Epidermal melanocyte (primary cell): Measurements from ENCODE around the gene LARGE2.
A peak's percentile ranks its signal among the peaks of the same experiment; 100 is the strongest.

ENCODE experiments used
- DNase-seq: peaks from one replicate; pipeline ENCODE4 v3.0.0; 2011; ENCODE audit warnings: low spot score; ENCODE audit not compliant: insufficient read length

The LARGE2 gene

DNA sequence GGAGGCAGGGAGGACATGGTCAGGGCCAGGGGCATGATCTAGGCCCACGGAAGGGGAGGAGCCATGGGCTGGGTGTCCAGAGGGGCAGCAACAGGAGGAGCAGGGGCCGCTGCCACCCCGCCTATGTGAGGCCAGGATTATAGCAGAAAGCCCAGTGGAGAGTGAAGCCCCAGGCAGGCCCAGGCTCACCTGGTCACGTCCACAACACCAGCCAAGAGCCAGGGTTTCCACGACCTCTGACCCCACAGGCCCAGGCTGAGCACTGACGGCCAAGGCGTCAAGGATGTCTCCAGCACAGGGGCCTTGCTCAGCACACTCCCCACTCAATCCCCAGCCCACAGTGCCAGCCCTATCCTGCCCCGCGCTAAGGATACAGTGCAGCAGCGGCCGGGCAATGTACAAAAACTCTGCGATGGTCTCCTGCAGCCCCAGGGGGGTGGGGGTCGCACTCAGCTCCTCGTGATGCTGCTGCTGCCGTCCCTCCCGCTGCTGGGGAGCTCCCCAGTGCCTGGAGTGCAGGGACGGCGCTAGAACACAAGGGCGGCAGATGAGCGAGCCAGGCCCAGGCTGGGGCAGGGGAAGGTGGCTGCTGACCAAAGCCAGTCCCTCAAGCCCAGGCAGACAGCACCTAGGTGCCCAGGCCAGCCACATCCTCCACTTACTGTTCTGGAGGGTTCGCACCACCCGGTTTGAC is 8.4 kb upstream of the LARGE2 start:
- no peak for DNase-seq

DNA sequence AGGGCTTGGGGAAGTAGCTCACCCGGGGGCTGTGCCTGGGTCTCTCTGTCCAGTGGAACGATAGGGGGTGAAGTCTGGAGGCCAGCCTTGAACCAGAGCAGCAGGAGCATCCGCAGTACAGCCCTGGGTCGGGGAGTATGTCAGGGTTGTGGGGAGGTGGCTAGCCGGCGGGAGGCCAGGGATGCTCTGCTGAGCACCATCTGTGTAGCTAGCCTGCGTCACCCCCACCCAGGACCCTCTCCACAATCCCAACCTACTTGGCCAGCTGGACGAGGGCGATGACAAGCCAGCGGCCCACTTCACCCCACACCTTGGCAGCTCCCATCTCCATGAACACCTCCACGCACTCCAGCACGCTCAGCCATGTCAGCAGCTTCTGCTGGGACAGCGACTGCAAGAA is 7.0 kb upstream of the LARGE2 start:
- no peak for DNase-seq

DNA sequence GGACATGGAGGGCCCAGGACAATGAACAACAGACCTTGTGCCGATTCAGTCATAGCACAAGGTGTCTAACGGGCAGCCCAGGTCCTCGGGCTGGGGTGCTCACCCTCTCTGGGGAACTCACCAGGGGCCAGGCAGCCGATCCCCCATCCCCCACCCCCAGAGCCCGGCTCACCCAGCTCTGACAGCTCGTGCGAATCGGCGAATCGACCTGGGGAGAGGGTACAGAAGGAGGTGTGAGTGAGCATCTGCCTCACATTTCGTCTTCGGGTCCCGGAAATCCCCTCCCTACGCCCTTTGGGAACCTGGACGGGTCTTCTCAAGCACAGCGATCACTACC is 5.2 kb upstream of the LARGE2 start:
- DNase-seq: no peak

DNA sequence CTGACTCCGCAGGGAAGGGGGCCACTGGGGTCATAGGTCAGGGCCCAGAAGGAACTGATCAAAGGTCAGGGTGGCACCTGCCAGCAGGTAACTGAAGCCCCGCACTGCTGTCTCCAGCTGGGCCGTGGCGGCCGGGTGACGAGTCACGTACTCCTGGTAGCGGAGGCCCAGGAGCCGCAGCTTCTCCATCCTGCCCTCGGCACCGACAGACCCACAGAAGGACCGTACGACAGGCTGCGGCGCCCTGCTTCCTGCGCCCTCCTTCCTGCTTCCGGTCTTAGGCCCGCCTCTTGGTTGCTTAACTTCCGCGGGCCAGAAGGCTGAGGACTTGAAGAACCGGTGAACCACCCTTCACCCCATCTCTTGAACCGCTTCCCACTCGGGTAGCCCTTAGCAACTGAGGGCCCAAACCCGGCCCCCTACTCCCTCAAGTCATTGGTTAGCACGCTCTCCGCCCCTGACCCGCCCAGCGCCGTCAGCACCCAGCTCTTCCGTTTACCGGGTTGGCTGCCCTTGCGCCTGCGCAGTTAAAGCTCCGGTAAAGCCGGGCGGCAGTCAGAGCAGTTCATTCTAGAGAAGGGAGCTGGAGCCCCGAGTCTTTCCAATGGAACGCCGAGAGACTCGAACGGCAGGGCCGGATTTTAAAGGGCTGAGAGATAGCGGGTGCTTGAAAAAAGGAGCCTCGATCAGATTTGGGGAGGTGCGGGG is 4.7 kb upstream of the LARGE2 start, which contains the start of gene PEX16:
PEX16 (minus strand) TSS at position 255 of the 708 bp plus-strand sequence; CDS start at position 189, 66 bp downstream.
- DNase-seq: peak; percentile 99

DNA sequence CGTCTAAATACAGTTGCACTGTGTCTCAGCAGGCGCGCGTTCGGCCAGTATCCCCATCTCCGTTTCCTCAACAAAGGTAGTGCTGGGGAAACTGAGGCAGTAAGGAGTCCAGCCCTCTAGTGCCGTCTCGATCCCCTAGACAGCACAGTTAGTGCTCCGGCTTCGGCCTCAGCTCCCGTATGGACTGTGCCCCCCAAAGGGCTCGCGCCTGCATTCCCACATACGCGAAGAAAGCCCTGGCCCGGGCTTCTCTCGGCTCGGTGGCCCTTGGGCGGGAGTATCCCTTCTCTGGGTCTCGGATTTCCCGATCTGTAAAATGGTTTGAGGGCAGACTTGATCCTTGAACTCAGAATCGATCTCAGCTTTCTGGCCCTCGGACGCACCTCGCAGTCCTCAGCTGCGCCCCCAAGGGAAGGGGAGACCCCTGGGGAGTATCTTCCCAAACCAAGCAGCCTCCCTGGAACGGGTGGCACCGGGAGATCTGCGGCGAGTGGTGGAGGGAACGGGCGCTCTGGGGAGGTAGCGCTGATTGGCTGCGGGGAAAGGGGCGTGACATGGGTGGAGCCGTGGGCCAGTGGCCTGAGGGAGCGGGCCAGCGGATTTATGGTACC is 4.0 kb upstream of the LARGE2 start:
- peak; percentile 97 for DNase-seq

DNA sequence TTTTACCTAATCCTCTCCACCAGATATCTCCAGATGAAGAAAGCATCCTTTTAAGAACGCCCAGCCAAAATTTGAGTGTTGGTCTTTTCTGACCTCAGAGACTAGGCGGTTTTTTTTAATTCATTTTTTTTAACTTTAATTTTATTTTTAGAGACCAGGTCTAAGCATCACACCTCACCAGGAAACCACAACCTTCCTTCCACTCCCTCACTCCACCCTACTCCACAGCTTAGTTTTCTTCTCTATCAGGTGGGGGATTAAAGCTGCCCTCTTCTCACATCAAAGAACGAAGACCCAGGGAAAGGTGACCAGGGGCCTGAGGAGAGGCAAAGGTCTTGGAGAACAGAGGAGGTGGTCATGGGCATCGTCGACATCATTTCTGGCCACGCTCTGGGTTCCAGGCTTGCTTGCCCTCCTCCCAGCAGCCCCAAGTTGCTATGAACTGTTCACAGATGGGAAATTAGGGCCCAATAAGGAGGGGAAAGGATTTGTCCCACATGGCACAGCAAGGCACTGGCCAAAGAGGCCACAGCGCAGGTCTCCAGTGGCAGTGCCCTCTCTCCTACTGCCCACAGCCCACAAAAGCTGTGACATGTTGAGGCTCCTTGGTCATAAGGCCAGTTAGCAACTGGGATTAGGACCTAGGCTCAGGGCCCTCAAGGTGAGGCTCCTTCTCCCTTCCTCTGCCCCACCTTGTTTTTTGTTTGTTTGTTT is 3.3 kb upstream of the LARGE2 start:
- DNase-seq: no peak

DNA sequence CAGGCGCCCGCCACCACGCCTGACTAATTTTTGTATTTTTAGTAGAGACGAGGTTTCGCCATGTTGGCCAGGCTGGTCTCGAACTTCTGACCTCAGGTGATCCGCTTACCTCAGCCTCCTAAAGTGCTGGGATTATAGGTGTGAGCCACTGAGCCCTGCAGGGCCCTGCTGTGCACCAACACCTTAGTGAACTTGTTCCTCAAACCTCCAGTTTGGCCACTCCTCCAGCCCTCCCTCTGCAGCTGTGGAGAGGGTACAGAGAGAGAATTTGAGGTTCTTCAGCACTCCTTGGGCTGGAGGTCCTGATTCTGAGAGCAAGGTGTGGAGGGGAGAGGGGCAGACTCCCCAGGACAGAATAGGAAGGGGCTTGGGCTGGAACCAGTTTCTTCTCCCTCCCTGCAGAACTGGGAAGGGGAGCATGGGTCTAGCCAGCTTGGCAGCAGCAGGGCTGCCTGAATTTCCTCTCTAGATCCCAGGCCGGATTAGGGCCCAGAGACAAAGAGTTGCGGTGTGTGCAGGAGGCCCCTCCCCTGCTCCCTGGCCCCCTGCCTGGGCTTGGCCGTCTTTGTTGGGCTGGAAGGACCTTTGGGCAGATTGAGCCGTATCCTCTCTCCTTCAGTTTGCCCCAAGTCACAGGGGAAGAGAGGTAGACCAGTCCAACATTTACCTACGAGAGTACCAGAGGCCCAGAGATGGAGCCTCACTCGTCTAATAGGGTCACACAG is 2.5 kb upstream of the LARGE2 start:
- DNase-seq: no peak

DNA sequence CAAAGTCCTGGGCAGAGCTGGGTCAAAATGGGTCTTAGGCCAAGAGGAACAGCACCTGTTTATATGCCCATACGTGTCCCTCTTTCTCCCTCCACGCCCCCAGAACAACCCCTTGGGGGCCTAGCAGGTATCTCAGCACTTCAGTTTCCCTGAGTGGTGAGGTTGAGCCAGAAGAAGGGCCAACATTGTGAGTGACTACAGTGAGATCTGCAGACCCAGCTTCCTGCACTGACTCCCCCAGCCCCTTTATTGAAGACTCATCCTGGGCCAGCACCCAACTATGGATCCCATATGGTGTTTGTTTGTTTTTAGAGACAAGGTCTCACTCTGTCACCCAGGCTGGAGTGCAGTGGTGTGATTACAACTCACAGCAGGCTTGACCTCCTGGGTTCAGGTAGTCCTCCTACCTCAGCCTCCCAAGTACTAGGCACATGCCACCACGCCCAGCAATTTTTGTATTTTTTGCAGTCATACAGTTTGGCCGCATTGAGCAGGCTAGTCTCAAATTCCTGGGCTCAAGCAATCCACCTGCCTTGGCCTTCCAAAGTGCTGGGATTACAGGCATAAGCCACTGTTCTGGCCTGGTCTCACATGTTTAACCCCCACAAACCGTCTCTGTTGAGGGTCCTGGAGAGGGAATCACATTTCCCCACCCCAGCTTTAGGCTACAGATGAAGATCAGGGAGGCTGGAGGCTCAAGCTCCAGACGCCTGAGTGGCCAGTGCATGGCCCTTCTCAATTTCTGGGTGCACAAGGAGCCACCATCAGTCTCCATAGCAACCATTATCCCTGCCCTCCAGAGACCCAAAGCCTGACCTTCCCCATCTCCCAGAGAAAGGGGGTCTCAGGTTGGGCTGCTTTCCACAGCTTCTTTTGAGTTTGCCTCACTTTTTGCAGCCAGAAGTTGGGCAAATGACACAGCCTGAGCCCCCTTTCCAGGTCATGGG is 1.7 kb upstream of the LARGE2 start:
- DNase-seq: no peak

DNA sequence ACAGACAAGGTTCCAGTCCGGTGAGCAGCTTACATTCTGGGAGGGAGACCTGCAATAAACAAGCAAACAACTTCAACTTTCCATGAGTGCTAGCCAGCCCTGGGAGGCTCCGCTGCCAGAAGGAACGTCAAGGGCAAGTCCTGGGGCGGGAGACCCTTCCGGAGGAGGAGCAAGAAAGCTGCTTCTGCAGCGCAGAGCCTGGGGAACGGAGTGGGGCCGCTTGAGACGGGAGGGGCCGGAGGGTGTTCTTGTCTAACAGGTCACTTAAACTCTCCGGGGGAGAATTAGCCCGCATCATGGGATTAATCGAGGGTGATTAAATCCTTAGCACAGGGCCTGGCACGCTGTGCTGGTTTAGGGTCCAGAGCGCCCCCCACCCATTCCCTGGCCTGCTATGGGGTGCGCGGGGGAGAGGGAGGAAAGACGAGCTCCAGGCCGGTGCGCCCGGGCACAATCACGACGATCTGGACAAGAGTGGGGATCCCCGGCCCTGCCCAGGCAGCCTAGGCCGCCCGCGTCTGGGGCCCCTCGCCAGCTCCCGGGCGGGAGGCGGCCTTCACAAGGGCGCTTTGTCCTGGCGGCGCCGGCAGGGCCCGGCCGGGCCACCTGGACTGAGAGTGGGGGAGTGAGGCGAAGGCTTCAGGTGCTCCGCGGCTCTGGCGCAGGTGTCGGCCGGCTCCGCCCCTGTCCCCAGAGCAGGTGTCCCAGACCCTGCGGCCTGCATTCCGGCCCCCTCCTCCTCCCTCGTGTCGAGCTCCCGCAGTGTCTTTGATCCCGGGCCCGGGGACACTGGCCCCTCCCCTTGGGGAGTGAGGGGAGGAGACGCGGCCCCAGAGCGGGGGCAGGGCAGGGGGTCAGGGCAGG is 663 bp upstream of the LARGE2 start:
- DNase-seq: no peak

DNA sequence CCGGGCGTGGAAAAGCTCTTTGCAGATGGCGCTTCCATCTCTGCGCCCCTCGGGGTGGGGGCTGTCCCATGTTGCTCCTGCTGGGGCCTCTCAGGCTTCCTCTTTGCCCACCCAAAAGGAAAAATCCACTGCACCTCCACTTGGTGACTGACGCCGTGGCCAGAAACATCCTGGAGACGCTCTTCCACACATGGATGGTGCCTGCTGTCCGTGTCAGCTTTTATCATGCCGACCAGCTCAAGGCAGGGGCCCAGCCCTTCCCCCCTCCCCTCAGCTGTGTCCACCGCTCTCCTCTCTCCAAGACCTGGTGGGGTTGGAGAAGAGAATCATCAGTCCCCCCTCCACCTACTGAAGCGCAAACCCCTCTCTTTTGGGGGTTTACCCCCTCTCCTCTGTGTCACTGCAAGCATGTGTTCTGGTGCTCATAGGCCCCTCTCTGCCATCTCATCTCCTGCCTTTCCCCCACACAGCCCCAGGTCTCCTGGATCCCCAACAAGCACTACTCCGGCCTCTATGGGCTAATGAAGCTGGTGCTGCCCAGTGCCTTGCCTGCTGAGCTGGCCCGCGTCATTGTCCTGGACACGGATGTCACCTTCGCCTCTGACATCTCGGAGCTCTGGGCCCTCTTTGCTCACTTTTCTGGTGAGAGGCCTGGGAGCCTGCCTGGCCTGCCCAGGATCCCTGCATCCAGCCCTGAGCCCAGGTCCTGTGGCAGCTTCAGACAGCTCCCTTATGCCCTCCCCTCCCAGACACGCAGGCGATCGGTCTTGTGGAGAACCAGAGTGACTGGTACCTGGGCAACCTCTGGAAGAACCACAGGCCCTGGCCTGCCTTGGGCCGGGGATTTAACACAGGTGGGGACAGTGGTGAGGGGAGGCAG is 1.8 kb downstream of the LARGE2 start:
- DNase-seq: no peak

DNA sequence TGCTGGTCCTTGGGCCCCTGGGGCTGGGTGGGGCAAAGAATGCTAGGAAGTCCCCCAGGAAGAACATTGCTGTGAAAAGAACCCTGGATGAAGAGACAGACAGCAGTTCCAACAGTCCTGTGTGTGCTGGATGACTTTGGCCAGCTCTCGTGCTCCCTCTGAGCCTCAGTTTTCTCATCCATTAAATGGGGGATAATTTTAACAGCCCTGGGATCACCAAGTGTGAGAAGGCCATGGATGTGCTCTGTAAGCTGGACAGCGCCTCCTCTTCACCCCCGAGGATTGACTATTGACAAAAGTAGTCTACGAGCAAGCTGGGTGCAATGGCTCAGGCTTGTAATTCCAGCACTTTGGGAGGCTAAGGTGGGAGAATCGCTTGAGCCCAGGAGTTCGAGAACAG is 2.5 kb downstream of the LARGE2 start:
- no peak for DNase-seq

DNA sequence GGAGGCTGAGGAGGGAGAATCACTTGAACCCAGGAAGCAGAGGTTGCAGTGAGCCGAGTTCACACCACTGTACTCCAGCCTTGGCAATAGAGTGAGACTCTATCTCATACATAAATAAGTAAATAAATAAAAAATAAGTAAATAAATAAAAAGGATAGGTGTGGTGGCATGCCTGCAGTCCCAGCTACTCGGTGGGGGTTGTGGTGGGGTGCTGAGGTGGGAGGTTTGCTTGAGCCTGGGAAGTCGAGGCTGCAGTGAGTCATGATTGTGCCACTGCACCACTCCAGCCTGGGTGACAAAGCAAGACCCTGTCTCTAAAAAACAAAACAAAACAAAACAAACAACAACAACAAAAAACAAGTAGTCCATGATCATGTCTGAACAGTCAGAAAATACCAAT is 3.1 kb downstream of the LARGE2 start:
- no peak for DNase-seq

DNA sequence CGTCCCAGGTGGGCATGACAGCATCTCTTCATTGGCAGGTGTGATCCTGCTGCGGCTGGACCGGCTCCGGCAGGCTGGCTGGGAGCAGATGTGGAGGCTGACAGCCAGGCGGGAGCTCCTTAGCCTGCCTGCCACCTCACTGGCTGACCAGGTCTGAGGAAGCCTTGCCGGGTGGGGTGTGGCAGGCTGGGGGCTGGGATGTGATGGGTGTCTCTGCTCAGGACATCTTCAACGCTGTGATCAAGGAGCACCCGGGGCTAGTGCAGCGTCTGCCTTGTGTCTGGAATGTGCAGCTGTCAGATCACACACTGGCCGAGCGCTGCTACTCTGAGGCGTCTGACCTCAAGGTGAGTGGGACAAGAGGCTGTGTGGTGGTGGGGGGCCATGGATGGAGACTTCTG is 3.5 kb downstream of the LARGE2 start:
- no peak for DNase-seq

DNA sequence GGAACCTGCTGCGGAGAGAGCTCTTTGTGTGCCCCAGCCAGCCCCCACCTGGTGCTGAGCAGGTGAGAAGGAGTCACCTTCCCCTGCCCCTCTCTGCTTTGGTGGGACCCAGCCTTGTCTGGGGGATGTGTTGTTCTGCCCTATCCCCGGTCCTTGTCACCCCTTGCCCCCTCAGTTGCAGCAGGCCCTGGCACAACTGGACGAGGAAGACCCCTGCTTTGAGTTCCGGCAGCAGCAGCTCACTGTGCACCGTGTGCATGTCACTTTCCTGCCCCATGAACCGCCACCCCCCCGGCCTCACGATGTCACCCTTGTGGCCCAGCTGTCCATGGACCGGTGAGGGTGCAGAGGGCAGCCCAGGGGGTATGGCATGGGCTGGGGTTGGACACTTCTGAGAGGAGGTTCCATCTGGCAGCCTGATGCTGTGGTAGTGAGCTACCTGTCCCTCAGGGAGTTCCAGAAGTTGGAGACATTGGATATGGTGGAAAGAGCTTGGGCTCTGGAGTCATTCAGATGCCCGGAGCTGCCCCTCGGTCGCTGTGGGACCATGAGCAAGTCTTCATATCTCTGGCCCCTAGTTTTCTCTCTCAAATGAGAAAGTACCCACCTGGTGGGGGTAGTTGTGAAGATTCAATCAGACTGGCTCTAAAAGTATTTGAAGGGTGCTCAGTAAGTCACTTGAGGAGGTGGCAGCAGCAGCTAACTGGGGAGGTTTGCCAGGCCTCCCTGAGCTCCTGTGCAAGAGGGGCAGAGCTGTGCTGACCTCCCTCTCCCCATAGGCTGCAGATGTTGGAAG is 4.3 kb downstream of the LARGE2 start:
- no peak for DNase-seq

DNA sequence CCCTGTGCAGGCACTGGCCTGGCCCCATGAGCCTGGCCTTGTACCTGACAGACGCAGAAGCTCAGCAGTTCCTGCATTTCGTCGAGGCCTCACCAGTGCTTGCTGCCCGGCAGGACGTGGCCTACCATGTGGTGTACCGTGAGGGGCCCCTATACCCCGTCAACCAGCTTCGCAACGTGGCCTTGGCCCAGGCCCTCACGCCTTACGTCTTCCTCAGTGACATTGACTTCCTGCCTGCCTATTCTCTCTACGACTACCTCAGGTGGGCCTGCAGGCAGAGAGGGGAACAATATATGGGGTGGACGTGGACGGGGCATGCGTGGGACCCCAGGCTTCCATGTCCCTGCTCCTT is 4.9 kb downstream of the LARGE2 start:
- no peak for DNase-seq

DNA sequence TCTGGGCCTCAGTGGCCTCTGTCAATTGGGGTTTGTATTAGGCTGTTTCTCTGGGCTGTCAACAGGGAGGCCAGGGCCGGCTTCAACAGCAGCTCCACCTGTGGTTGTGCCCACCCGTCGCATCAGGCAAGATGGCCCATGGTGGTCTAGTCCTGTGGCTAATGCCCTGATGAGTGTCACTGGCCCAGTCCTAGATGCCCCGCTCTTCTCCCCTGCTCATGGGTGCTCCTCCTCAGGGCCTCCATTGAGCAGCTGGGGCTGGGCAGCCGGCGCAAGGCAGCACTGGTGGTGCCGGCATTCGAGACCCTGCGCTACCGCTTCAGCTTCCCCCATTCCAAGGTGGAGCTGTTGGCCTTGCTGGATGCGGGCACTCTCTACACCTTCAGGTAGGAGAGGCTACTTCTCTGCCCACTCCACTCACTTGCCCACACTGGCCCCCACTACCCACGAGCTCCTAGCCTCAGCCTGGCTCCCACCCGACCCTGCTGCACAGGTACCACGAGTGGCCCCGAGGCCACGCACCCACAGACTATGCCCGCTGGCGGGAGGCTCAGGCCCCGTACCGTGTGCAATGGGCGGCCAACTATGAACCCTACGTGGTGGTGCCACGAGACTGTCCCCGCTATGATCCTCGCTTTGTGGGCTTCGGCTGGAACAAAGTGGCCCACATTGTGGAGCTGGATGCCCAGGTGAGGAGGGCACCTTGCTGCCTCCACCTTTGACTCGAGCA is 5.4 kb downstream of the LARGE2 start:
- no peak for DNase-seq
